ENCODE measurements around the gene WDR4.
"Not testable (repeated sequence)": the region's sequence is repeated elsewhere in the genome, so short reads cannot be mapped to it uniquely, and the experiment has no call there.

WDR4 gene

GRCh38 chr21:42843056-42843455 is 36.3 kb downstream of the WDR4 start:
- Histone ChIP-seq H4K12ac (ENCODE audit: low read depth, low read length) (no peak overlapping the region), H4K8ac (ENCODE audit: low read depth, low read length) (no peak overlapping the region), H3K4me3 (ENCODE audit: low read depth, low read length) (no peak overlapping the region), H3K14ac (ENCODE audit: low read length) (no peak overlapping the region), H3K4me1 (ENCODE audit: control insufficient read depth in 1 of 2, insufficient read depth in 2 of 2, low read length in 2 of 2) (no peaks in the 10 kb centered on the region), H3K18ac (ENCODE audit: low read length) (no peak overlapping the region), H3K79me2 (ENCODE audit: control insufficient read depth, insufficient read depth, low read length, poor library complexity) (no peaks in the 10 kb centered on the region), H3K23ac (ENCODE audit: low read length) (no peak overlapping the region), H3K27ac (ENCODE audit: low read depth, low read length) (no peak overlapping the region), H2BK5ac (ENCODE audit: low read depth, low read length, poor library complexity) (no peak overlapping the region), H3K4ac (ENCODE audit: low read depth, low read length) (no peak overlapping the region), H2AK5ac (ENCODE audit: low read length) (no peak overlapping the region), H2AFZ (ENCODE audit: insufficient read depth, low read length, poor library complexity) (no peak overlapping the region), H3K9me3 (ENCODE audit: insufficient read depth, low read depth, low read length) (peaks cover 8% of the 10 kb centered on the region), H3K4me2 (ENCODE audit: low read length) (no peak overlapping the region), H4K91ac (ENCODE audit: low read depth, low read length) (no peak overlapping the region), H3K9ac (ENCODE audit: low read length) (no peak overlapping the region), H2BK12ac (ENCODE audit: low read length) (no peak overlapping the region), H3K27me3 (ENCODE audit: insufficient read depth, low read length) (no peaks in the 10 kb centered on the region), H2BK120ac (ENCODE audit: insufficient read depth, low read length, poor library complexity) (no peak overlapping the region), H3K79me1 (ENCODE audit: low read length) (no peaks in the 10 kb centered on the region), H3K36me3 (ENCODE audit: control insufficient read depth in 1 of 2, insufficient read depth in 2 of 2, low read length in 2 of 2) (peaks cover 50 to 66% of the 10 kb centered on the region in 2 experiments)
- WGBS (ENCODE audit: extremely low coverage, insufficient coverage, insufficient read length) = no CpG with 5 or more reads among the region's 14 CpGs
- DNase-seq = no peak

- not testable (repeated sequence) for H3K14ac ChIP-seq (ENCODE audit: low read length); H3K27ac ChIP-seq (ENCODE audit: low read depth, low read length); H2AK5ac ChIP-seq (ENCODE audit: low read length); H3K4me2 ChIP-seq (ENCODE audit: low read length); H3K4me1 ChIP-seq (ENCODE audit: control insufficient read depth in 1 of 2, insufficient read depth in 2 of 2, low read length in 2 of 2); H3K27me3 ChIP-seq (ENCODE audit: insufficient read depth, low read length); H3K79me2 ChIP-seq (ENCODE audit: control insufficient read depth, insufficient read depth, low read length, poor library complexity); H3K18ac ChIP-seq (ENCODE audit: low read length); H4K91ac ChIP-seq (ENCODE audit: low read depth, low read length); H3K9ac ChIP-seq (ENCODE audit: low read length); H4K8ac ChIP-seq (ENCODE audit: low read depth, low read length); H3K4me3 ChIP-seq (ENCODE audit: low read depth, low read length); H3K79me1 ChIP-seq (ENCODE audit: low read length); H2BK12ac ChIP-seq (ENCODE audit: low read length); H3K4ac ChIP-seq (ENCODE audit: low read depth, low read length); H2AFZ ChIP-seq (ENCODE audit: insufficient read depth, low read length, poor library complexity); H3K23ac ChIP-seq (ENCODE audit: low read length); DNase-seq; H4K12ac ChIP-seq (ENCODE audit: low read depth, low read length); H3K9me3 ChIP-seq (ENCODE audit: insufficient read depth, low read depth, low read length); H2BK120ac ChIP-seq (ENCODE audit: insufficient read depth, low read length, poor library complexity); H2BK5ac ChIP-seq (ENCODE audit: low read depth, low read length, poor library complexity)
- H3K36me3 ChIP-seq (ENCODE audit: control insufficient read depth in 1 of 2, insufficient read depth in 2 of 2, low read length in 2 of 2) = peaks cover 45 to 57% of the 10 kb centered on the region in 2 experiments
- no CpG with 5 or more reads among the region's 22 CpGs for WGBS (ENCODE audit: extremely low coverage, insufficient coverage, insufficient read length)
These were observed 37.3 kb downstream of the WDR4 start for GRCh38 chr21:42841916-42842655.

GRCh38 chr21:42841156-42841915 is 38.0 kb downstream of the WDR4 start:
- Histone ChIP-seq H3K18ac (ENCODE audit: low read length) (no peak overlapping the region), H3K27me3 (ENCODE audit: insufficient read depth, low read length) (no peaks in the 10 kb centered on the region)

GRCh38 chr21:42840411-42841155 is 38.8 kb downstream of the WDR4 start:
- H3K23ac ChIP-seq (ENCODE audit: low read length) = no peak overlapping the region
- H3K14ac ChIP-seq (ENCODE audit: low read length) = no peak overlapping the region
- no peak overlapping the region for H3K18ac ChIP-seq (ENCODE audit: low read length)
- H4K8ac ChIP-seq (ENCODE audit: low read depth, low read length) = no peak overlapping the region
- no peak overlapping the region for H4K91ac ChIP-seq (ENCODE audit: low read depth, low read length)
- H2BK5ac ChIP-seq (ENCODE audit: low read depth, low read length, poor library complexity) = no peak overlapping the region
- WGBS (ENCODE audit: extremely low coverage, insufficient coverage, insufficient read length) = 100% methylated on average over 2 of the region's 14 CpGs
- peak overlapping the region; percentile 49 for H3K4me3 ChIP-seq (ENCODE audit: low read depth, low read length)
- H2BK12ac ChIP-seq (ENCODE audit: low read length) = no peak overlapping the region
- no peaks in the 10 kb centered on the region for H3K27me3 ChIP-seq (ENCODE audit: insufficient read depth, low read length)
- H3K79me2 ChIP-seq (ENCODE audit: control insufficient read depth, insufficient read depth, low read length, poor library complexity) = no peaks in the 10 kb centered on the region
- peaks cover 41 to 46% of the 10 kb centered on the region in 2 experiments for H3K36me3 ChIP-seq (ENCODE audit: control insufficient read depth in 1 of 2, insufficient read depth in 2 of 2, low read length in 2 of 2)
- no peak overlapping the region for H3K4me2 ChIP-seq (ENCODE audit: low read length)
- H4K12ac ChIP-seq (ENCODE audit: low read depth, low read length) = no peak overlapping the region
- no peak for DNase-seq
- H3K4me1 ChIP-seq (ENCODE audit: control insufficient read depth in 1 of 2, insufficient read depth in 2 of 2, low read length in 2 of 2) = no peaks in the 10 kb centered on the region
- no peak overlapping the region for H2AFZ ChIP-seq (ENCODE audit: insufficient read depth, low read length, poor library complexity)
- H3K27ac ChIP-seq (ENCODE audit: low read depth, low read length) = no peak overlapping the region
- no peak overlapping the region for H2BK120ac ChIP-seq (ENCODE audit: insufficient read depth, low read length, poor library complexity)
- no peak overlapping the region for H3K9ac ChIP-seq (ENCODE audit: low read length)
- H3K9me3 ChIP-seq (ENCODE audit: insufficient read depth, low read depth, low read length) = peaks cover 8% of the 10 kb centered on the region
- no peaks in the 10 kb centered on the region for H3K79me1 ChIP-seq (ENCODE audit: low read length)
- no peak overlapping the region for H3K4ac ChIP-seq (ENCODE audit: low read depth, low read length)
- no peak overlapping the region for H2AK5ac ChIP-seq (ENCODE audit: low read length)

More at GRCh38 chr21:42841156-42841915, 38.0 kb downstream of the WDR4 start:
- Histone ChIP-seq H4K12ac (ENCODE audit: low read depth, low read length) (no peak overlapping the region), H3K4ac (ENCODE audit: low read depth, low read length) (no peak overlapping the region), H3K36me3 (ENCODE audit: control insufficient read depth in 1 of 2, insufficient read depth in 2 of 2, low read length in 2 of 2) (peaks cover 47 to 53% of the 10 kb centered on the region in 2 experiments), H3K4me2 (ENCODE audit: low read length) (no peak overlapping the region), H3K79me1 (ENCODE audit: low read length) (no peaks in the 10 kb centered on the region), H3K4me3 (ENCODE audit: low read depth, low read length) (peak overlapping the region; percentile 49), H3K4me1 (ENCODE audit: control insufficient read depth in 1 of 2, insufficient read depth in 2 of 2, low read length in 2 of 2) (no peaks in the 10 kb centered on the region), H2AK5ac (ENCODE audit: low read length) (no peak overlapping the region), H3K79me2 (ENCODE audit: control insufficient read depth, insufficient read depth, low read length, poor library complexity) (no peaks in the 10 kb centered on the region), H4K8ac (ENCODE audit: low read depth, low read length) (no peak overlapping the region), H3K14ac (ENCODE audit: low read length) (no peak overlapping the region), H2BK120ac (ENCODE audit: insufficient read depth, low read length, poor library complexity) (no peak overlapping the region), H3K9me3 (ENCODE audit: insufficient read depth, low read depth, low read length) (peaks cover 8% of the 10 kb centered on the region), H2BK12ac (ENCODE audit: low read length) (no peak overlapping the region), H2AFZ (ENCODE audit: insufficient read depth, low read length, poor library complexity) (no peak overlapping the region), H3K9ac (ENCODE audit: low read length) (no peak overlapping the region), H4K91ac (ENCODE audit: low read depth, low read length) (no peak overlapping the region), H3K27ac (ENCODE audit: low read depth, low read length) (no peak overlapping the region), H3K23ac (ENCODE audit: low read length) (no peak overlapping the region), H2BK5ac (ENCODE audit: low read depth, low read length, poor library complexity) (no peak overlapping the region)
- DNase-seq = no peak
- WGBS (ENCODE audit: extremely low coverage, insufficient coverage, insufficient read length) = no CpG with 5 or more reads among the region's 21 CpGs

All from trophoblast cell (in vitro differentiated cells and primary cell).